HG03439 (cell line): ENCODE data around the gene HOMER1.
A peak's percentile ranks its signal among the peaks of the same experiment; 100 is the strongest.

Experiments used
- ATAC-seq: cut with Tn5 transposase; IDR thresholded peaks from one replicate; pipeline ENCODE4 v1.9.1; 2021; ENCODE audit warnings: mild to moderate bottlenecking, moderate library complexity; ENCODE audit not compliant: unreplicated experiment

Gene HOMER1, protein sequence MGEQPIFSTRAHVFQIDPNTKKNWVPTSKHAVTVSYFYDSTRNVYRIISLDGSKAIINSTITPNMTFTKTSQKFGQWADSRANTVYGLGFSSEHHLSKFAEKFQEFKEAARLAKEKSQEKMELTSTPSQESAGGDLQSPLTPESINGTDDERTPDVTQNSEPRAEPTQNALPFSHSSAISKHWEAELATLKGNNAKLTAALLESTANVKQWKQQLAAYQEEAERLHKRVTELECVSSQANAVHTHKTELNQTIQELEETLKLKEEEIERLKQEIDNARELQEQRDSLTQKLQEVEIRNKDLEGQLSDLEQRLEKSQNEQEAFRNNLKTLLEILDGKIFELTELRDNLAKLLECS

DNA sequence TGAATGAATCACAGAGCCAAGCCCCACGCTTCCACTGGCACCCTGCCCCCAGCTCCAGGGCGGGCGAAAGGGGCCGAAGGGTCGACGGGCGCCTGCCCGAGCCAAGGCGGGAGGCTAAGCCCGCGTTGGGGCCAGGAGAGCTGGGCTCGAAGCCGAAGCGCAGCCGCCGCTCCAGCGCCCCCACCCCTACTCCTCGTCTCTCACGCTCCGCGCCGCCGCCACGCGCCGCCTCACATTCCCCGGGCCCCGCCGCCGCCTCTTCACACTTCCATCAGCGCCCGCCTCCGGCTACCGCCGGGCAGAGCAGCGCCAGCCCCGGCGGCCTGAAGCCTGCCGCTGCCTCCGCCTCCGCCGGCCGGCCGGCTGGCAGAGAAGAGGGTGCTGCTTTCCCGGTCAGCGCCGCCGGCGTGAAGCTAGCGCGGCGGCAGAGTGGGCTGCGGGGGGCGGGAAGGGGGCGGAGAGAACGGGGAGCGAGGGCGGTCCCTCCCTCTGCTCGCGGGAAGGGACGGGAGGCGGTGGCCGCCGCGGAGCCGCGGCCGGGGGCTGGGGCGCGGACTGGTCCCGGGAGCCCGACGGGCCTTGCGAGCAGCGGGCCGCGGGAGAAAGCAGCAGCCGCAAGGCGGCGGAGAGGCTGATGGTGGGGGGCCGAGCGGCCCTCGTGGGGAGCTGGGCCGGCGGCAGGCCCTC is at the start of gene HOMER1:
Gene HOMER1 (minus strand): TSS at position 431 of the 687 bp plus-strand sequence. CDS start 1,360 bp downstream, outside the sequence.
- peak; percentile 43 for ATAC-seq

DNA sequence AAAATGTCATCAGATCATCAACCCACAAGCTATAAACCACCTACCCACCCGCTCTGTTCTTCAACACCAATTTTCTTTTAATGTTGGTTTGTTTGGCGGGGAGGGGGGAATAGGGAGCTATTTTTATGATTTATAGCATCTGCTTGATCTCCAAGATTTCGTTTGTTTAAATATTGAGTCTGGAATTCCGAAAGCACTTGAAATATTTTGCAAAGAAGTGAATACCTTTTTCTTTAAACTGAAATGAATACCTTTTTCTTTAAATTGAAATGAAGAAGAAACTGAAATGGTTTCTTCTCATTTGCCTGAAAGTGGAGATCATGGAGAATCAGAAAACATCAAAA is 49.3 kb upstream of the HOMER1 start:
- ATAC-seq, result no peak

DNA sequence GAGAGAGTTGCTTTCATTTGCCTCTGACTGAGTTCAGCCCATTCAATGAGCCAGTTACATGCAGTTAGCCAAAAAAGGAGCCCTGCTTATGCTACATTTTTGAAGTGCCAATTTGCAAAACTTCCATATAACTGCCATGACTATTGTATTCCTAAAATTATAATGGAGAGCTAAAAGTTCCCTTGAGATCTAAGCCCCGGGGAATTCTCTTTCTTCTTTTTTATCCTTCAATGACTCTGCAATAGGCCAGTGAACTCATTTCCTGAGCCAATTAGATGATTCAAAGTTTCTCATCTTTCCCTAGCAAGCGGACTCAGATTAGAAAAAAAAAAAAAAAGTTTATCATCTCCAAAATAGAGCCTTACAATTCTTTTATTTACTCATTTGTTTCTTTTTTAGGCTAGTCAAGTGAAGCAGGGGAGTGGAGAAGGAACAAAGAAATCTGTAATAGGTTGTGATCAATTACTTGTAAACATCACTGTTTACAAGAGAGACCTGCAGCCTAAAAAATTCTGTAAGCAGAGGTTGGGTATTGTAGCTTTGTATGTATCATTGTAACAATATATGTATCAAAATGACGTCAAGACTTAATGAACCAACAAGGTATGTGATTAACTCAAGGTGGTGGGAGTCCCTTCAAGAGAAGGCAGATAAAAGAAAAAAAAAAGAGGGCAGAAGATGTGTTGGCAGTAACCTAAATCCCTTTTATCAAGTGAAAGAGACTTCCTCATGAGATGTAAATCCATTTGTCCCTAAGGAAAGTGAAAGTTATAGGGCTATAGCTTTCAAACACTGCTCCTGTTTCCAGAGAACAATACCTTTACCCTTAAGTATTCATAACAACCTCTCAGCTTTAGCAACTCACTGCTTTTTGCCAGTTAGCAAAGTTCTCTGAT is 48.7 kb upstream of the HOMER1 start:
- ATAC-seq, result no peak

DNA sequence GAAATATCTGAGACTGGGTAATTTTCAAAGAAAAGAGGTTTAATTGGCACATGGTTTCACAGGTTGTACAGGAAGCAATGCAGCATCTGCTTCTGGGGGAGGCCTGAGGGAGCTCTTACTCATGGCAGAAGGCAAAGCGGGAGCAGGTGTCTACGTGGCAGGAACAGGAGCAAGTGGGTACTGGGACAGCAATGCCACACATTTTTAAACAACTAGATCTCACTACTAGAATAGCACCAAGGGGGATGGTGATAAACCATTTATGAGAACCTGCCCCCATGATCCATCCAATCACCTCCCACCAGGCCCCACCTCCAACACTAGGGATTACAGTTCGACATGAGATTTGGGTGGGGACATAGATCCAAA is 47.6 kb upstream of the HOMER1 start:
- ATAC-seq, result peak; percentile 29

DNA sequence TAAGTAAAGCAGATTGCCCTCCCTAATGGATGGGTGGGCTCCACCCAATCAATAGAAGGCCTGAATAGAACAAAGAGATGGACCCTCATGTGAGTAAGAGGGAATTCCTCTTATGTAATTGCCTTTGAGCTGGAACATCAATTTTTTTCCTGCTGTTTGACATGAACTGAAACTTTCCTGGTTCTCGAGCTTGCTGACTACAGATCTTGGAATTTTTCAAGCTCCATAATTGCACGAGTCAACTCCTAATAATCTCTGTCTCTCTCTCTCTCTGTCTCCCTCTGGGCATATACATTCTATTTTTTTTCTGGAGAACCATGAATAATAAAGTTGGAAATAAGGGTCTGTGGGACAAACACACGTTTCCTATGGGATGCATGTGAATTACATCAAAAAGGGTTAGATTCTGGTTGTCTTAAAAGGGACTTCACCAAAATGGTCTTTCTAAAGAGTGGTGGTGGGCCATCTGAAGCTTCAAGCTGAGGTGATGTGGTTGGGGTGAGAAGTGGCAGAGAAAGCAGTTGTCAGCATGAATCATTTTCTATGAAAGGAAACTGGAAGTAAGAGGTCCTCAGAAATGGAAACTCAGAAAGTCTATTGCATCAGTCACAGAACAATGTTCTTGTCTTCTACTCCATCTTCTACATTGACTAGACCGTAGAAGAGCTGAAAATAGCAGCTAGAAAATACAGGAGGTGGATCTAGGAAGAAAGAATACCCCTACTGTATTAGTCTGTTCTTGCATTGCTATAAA is 47.0 kb upstream of the HOMER1 start:
- ATAC-seq, result peak; percentile 78

DNA sequence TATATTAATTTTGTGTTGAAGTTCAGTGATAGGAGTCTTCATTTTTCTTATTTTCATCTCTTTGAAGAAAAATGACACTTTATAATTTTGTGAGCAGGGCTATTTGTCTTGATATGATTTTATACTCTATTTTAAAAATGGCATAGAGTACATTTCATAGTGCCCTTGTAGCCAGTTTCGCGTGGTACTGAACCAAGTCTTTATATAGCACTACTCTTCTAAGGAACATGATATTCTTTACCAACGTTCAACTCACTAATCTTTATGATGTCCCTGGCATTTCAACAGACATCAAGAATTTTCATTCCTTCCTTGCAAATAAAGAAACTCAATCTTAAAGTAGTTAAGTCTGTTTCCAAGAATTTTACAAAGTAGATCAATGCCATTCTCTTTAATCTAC is 41.5 kb upstream of the HOMER1 start:
- no peak for ATAC-seq

DNA sequence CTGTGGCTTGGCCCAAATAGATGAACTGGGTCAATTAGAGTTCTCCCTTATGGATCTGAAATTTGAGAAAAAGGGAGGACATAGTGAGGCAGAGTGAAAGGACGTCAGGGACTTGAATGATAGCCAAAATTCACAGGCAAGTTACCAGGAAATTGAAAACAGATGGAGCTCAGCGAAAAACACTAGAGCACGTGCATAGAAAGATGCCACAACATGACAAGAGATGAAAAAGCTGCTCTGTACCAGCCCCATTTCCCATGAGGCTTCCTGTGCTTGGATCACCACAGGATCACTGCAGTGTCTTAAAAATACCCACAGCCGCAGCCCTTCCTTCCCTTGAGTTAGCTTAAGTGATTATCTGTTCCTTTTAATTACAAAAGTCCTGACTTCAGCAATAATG is 39.0 kb upstream of the HOMER1 start:
- ATAC-seq, result no peak

DNA sequence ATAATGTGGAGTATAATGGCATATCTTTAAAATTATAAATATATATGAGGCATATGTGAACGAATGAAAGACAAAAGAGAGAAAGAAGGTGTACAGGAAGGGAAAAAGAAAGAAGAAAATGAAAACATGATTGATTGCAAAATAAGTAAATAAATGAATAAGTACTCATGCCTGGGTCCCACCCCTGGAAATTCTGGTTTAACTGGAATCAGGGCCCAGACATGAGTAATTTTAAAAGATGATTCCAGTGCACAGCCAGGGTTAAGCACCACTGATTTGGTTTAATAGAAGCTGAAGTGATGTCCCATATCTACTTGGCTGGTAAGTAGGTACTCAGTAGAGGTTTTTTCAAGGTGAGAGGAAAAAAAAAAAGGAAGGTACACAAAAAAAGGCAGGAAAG is 34.0 kb upstream of the HOMER1 start:
- no peak for ATAC-seq

DNA sequence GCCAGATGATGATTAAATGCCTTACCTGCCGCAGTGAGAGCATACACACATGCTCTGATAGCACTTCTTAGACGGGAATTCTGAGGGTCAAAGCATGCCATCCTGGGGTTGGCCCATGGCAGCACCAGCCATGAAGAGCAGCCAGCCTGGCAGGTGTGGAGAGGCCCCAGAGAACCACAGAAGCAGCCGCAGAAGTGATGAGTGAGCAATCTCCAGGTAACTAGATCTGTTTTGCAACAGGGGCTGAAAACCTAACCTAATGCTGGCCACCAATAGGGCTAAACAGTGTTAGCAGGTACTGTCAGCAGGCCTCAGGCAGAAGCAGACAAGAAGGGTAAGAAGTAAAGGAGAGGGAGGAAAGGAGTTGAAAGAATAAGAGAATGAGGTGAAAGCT is 33.5 kb upstream of the HOMER1 start:
- no peak for ATAC-seq

DNA sequence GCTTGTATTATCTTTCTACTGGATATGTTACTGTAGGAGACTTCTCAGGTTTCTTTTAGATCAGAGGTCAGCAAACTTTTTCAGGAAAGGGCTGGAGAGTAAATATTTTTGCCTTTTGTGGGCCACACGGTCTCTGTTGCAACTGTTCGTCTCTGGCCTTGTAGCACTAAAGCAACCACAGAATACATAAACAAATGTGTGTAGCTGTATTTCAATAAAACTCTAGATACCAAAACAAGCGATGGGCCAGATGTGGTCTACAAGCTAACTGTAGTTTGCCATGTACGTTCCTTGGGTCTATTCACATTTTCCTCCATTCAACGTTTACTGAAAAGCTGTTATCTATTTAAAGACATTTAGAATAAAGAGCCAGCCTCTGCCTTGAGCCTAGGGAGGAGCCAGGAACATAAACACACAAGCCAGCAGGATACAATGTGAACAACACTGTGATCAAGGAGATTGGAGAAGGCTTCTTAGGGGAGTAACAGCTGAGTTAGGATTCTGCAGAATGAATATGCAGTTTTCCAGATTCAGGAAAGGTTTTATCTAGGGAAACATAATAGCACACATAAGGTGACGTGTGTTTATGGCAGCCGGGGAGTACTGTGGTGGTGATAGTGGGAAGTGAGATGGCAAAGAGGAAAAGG is 33.0 kb upstream of the HOMER1 start:
- no peak for ATAC-seq

DNA sequence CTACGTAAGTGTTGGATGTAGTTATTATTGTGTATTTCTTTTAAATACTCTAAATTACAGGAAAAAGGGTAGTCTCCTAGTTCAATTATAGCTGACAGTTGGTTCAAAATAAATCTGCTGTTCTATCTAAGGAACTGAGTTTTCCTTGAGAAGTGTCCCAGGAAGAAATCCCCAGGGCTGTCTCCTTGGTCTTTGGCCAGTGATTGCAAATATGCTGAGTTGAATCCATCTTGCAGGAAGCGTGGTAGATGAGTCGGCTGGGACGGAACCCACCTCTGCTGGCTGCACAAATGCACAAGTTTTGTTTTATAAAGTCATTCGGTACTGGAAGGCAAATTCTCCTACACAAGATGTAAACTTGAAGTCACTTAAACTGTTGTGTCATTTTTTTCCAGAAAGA is 30.2 kb upstream of the HOMER1 start:
- no peak for ATAC-seq

DNA sequence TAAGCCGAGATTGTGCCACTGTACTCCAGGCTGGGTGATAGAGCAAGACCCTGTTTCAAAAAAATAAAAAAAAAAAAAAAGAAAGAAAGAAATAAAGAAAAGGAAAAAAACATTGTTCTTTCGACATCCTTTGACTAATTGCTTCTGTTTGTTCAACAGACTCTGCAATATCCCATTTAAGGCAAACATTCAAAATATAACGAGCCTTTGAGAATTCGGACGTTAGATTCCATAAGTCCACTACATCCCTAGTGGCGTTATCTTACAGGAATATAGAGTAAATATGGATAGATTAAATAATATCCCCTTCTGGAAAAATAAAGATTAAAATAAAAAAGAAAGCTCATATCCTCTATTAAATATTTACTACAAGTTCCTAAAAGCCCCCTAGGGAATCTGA is 27.0 kb upstream of the HOMER1 start:
- no peak for ATAC-seq

DNA sequence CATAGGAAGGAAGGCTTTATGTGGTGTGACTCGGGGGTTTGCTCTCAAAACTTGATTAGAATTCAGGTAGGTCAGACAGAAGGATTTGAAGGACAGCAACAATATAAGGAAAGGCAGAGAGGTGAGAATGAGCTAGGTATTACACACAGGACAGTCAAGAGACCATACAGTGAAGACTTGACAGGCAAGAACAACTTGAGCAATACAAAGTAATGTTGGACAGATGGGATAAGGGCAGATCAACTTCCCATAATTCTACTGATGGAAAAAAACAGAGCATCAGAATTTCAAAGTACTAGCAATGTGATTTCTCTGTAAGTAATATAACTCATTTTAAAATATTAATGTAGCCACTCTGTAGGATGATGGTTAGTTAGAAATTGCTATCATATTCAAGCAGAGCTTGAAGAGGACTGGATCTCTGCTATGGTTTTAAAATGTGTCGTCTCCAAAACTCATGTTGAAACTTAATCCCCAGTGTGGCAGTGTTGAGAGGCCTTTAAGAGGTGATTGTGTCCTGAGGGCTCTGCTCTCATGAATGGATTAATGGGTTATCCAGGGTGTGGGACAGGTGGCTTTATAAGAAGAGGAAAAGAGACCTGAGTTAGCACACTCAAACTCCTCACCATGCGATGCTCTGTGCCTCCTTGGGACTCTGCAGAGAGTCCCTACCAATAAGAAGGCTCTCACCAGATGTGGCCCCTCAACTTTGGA is 22.4 kb upstream of the HOMER1 start:
- ATAC-seq, result no peak

DNA sequence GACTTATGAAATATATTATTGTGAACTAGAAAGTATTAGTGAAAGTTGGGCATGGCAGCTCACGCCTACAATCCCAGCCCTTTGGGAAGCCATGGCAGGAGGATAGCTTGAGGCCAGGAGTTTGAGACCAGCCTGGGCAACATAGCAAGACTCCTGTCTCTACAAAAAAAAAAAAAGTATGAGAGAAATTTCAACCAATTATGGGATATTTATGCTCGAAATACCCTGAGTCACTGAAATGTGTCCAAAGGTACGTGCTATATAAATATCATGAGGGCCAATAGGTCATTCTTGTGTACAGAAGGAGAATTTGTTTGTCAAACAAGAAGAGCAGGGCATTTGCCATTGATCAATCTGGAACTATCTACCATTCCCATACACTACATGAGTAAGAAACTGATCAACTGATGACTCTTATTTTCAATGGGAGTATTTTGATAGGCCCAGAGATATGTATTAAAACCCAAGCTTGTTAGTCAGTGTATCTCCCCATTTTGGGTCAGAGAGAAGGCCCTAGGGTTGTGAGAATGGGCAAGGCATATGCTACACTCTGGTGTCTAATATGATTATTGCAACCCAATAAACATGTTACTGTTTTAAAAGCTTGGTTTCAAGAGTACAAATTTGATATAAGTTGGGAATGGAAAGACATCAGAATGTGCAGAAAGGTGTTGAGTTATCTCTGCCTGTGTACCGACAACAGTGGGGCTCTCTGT is 21.7 kb upstream of the HOMER1 start:
- ATAC-seq, result no peak

DNA sequence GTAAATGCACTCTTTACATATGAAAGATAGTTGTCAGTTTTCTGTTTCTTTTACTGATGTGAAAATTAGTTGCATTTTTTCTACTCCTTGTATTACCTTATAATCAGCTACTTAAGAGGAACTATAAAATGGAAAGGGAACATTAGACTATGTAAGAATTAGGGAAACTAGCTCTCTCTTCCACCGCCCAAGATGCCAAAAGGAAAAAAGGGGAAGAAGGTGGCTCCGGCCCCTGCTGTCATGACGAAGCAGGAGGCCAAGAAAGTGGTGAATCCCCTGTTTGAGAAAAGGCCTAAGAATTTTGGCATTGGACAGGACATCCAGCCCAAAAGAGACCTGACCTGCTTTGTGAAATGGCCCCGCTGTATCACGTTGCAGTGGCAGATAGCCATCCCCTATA is 15.2 kb upstream of the HOMER1 start:
- no peak for ATAC-seq

DNA sequence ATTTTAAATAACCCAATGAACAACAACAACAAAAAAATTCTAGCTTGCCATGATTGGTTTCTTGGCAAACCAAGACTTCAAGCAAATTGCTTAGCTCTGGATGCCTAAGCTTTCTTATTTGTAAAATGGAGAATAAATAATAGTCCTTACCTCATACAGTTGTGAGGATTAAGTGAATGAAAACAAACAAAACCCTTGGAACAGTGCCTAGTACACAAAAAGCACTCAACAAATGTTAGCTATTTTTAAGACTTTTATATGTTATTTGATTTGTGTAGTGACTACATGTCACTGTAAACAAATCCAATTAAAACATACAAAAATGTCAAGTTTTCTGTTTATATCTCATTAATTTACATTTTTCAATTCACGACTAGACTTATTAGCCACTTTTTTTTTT is 13.5 kb upstream of the HOMER1 start:
- ATAC-seq, result no peak

DNA sequence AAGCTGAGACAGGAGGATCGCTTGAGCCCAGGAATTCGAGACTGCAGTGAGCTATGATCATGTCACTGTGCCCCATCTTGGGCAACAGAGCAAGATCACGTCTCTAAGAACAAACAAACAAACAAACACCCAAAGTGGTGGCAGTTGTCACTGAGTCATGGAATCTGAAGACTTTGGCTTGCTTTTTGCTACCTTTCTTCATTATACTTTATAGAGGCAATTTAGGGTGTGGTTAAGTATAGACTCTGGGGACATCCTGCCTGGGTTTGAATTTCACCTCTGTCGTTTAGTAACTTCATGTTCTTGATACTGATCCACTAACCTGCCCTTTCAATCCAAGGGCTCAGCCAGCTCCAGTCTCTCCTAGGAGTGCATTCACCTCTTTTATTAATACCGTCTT is 13.0 kb upstream of the HOMER1 start:
- no peak for ATAC-seq

DNA sequence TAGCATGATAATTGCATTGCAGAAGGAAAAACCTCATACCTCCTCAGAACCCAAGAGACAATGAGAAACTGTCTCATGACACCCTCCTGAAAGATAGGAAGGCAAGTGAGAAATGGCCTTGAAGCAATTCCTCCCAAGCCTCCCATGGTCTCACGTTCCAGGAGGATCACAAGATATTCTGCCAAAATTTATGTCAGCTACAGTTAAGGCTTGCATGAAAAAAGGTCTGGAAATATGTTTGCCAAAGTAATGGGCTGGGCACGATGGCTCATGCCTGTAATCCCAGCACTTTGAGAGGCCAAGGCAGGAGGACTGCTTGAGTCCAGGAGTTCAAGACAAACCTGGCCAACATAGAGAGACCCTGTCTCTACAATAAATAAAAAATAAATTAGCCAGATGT is 12.6 kb upstream of the HOMER1 start:
- ATAC-seq, result no peak

DNA sequence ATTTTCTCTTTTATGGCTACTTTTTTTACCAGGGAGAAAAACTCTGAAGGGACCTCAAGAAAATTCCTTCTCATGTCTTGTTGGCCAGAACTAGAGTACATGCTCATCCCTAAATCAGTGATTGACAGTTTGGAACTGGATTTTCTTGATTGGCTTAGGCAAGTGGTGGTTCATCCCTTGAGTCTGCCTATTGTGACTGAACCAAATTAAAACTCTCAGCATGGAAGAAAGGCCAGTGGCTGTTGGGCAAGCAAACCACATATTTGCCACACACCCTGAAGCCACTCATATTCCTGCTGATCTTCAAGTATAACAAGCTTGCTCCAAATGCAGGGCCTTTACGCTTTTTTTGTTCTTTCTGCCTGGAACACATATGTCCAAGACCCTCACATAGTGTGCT is 7.2 kb upstream of the HOMER1 start:
- ATAC-seq, result no peak
